Measurements from ENCODE around the gene VILL. TPM values are rescaled to one million over a fixed set of nuclear protein-coding genes. Genes with fewer than 3 reads are reported as not detected.
A peak's percentile ranks its signal among the peaks of the same experiment; 100 is the strongest.

Gene VILL
- total and polyA plus RNA-seq, 4 donors: 7.2 to 12.3 (median 11.0) TPM

- H3K27me3 ChIP-seq (ENCODE audit: control insufficient read depth, insufficient read depth, low read length): no peaks in the 10 kb centered on the region
- peaks cover 20% of the 10 kb centered on the region for H3K4me1 ChIP-seq (ENCODE audit: control insufficient read depth, insufficient read depth, low read length)
- no peak overlapping the region for H3K4me3 ChIP-seq (ENCODE audit: low read depth, low read length)
- DNase-seq (ENCODE audit: low read depth in 4 of 6, low spot score in 6 of 6): no peak
- 100% methylated on average over 1 of the region's 3 CpGs for WGBS (ENCODE audit: insufficient coverage)
- no peak overlapping the region for H3K27ac ChIP-seq (ENCODE audit: low read depth, low read length)
- H3K36me3 ChIP-seq (ENCODE audit: control insufficient read depth, insufficient read depth, low read length): peaks cover 27% of the 10 kb centered on the region
- H3K9me3 ChIP-seq (ENCODE audit: control insufficient read depth, insufficient read depth, low read length): no peaks in the 10 kb centered on the region
Observed at GRCh38 chr3:38022301-38022700, 31.7 kb downstream of the VILL start.

- Histone ChIP-seq H3K27me3 (ENCODE audit: control insufficient read depth, insufficient read depth, low read length) (no peaks in the 10 kb centered on the region), H3K9me3 (ENCODE audit: control insufficient read depth, insufficient read depth, low read length) (no peaks in the 10 kb centered on the region), H3K27ac (ENCODE audit: low read depth, low read length) (no peak overlapping the region), H3K4me3 (ENCODE audit: low read depth, low read length) (no peak overlapping the region), H3K36me3 (ENCODE audit: control insufficient read depth, insufficient read depth, low read length) (peaks cover 19% of the 10 kb centered on the region), H3K4me1 (ENCODE audit: control insufficient read depth, insufficient read depth, low read length) (peaks cover 17% of the 10 kb centered on the region)
- 91% methylated on average over 3 of the region's 6 CpGs for WGBS (ENCODE audit: insufficient coverage)
- no peak for DNase-seq (ENCODE audit: low read depth in 4 of 6, low spot score in 6 of 6)
Observed at GRCh38 chr3:38022896-38023709, 32.5 kb downstream of the VILL start.

- Histone ChIP-seq H3K27ac (ENCODE audit: low read depth, low read length) (no peak overlapping the region), H3K9me3 (ENCODE audit: control insufficient read depth, insufficient read depth, low read length) (no peaks in the 10 kb centered on the region), H3K4me1 (ENCODE audit: control insufficient read depth, insufficient read depth, low read length) (peaks cover 46% of the 10 kb centered on the region), H3K27me3 (ENCODE audit: control insufficient read depth, insufficient read depth, low read length) (peaks cover 22% of the 10 kb centered on the region), H3K36me3 (ENCODE audit: control insufficient read depth, insufficient read depth, low read length) (no peaks in the 10 kb centered on the region), H3K4me3 (ENCODE audit: low read depth, low read length) (no peak overlapping the region)
- 60% methylated on average over 1 of the region's 4 CpGs for WGBS (ENCODE audit: insufficient coverage)
- DNase-seq (ENCODE audit: low read depth in 4 of 6, low spot score in 6 of 6): no peak
Observed at GRCh38 chr3:38026856-38027255, 36.3 kb downstream of the VILL start.

GRCh38 chr3:38027466-38028465 is 37.2 kb downstream of the VILL start:
- Histone ChIP-seq H3K36me3 (ENCODE audit: control insufficient read depth, insufficient read depth, low read length) (no peaks in the 10 kb centered on the region), H3K4me3 (ENCODE audit: low read depth, low read length) (no peak overlapping the region), H3K4me1 (ENCODE audit: control insufficient read depth, insufficient read depth, low read length) (peaks cover 46% of the 10 kb centered on the region), H3K9me3 (ENCODE audit: control insufficient read depth, insufficient read depth, low read length) (no peaks in the 10 kb centered on the region), H3K27me3 (ENCODE audit: control insufficient read depth, insufficient read depth, low read length) (peaks cover 22% of the 10 kb centered on the region), H3K27ac (ENCODE audit: low read depth, low read length) (peak overlapping the region; percentile 35)
- no peak for DNase-seq (ENCODE audit: low read depth in 4 of 6, low spot score in 6 of 6)
- 98% methylated on average over 5 of the region's 6 CpGs for WGBS (ENCODE audit: insufficient coverage)

- H3K27ac ChIP-seq (ENCODE audit: low read depth, low read length): peak overlapping the region; percentile 57
- H3K27me3 ChIP-seq (ENCODE audit: control insufficient read depth, insufficient read depth, low read length): peaks cover 22% of the 10 kb centered on the region
- peak in 1 of 6 donors; percentile 34 for DNase-seq (ENCODE audit: low read depth in 4 of 6, low spot score in 6 of 6)
- H3K4me3 ChIP-seq (ENCODE audit: low read depth, low read length): peak overlapping the region; percentile 63
- no peaks in the 10 kb centered on the region for H3K9me3 ChIP-seq (ENCODE audit: control insufficient read depth, insufficient read depth, low read length)
- H3K4me1 ChIP-seq (ENCODE audit: control insufficient read depth, insufficient read depth, low read length): peaks cover 46% of the 10 kb centered on the region
- WGBS (ENCODE audit: insufficient coverage): 10% methylated on average over 41 of the region's 45 CpGs
- no peaks in the 10 kb centered on the region for H3K36me3 ChIP-seq (ENCODE audit: control insufficient read depth, insufficient read depth, low read length)
Observed at GRCh38 chr3:38028621-38029361, 38.2 kb downstream of the VILL start.

GRCh38 chr3:38029400-38030125 is 39.0 kb downstream of the VILL start, which contains the start of gene PLCD1:
Gene PLCD1 (minus strand): TSS chr3:38029642. CDS start chr3:38029539, 103 bp downstream.
- under 1% methylated on average over 69 of the region's 75 CpGs for WGBS (ENCODE audit: insufficient coverage)
- H3K4me1 ChIP-seq (ENCODE audit: control insufficient read depth, insufficient read depth, low read length): peaks cover 40% of the 10 kb centered on the region
- DNase-seq (ENCODE audit: low read depth in 4 of 6, low spot score in 6 of 6): peak in 4 of 6 donors; percentile 29 to 88 (median 54)
- H3K27me3 ChIP-seq (ENCODE audit: control insufficient read depth, insufficient read depth, low read length): peaks cover 22% of the 10 kb centered on the region
- peak within 1 kb of the TSS; percentile 82 for H3K27ac ChIP-seq (ENCODE audit: low read depth, low read length)
- H3K4me3 ChIP-seq (ENCODE audit: low read depth, low read length): peak within 1 kb of the TSS; percentile 63
- no peaks in the 10 kb centered on the region for H3K36me3 ChIP-seq (ENCODE audit: control insufficient read depth, insufficient read depth, low read length)
- no peaks in the 10 kb centered on the region for H3K9me3 ChIP-seq (ENCODE audit: control insufficient read depth, insufficient read depth, low read length)

DNA sequence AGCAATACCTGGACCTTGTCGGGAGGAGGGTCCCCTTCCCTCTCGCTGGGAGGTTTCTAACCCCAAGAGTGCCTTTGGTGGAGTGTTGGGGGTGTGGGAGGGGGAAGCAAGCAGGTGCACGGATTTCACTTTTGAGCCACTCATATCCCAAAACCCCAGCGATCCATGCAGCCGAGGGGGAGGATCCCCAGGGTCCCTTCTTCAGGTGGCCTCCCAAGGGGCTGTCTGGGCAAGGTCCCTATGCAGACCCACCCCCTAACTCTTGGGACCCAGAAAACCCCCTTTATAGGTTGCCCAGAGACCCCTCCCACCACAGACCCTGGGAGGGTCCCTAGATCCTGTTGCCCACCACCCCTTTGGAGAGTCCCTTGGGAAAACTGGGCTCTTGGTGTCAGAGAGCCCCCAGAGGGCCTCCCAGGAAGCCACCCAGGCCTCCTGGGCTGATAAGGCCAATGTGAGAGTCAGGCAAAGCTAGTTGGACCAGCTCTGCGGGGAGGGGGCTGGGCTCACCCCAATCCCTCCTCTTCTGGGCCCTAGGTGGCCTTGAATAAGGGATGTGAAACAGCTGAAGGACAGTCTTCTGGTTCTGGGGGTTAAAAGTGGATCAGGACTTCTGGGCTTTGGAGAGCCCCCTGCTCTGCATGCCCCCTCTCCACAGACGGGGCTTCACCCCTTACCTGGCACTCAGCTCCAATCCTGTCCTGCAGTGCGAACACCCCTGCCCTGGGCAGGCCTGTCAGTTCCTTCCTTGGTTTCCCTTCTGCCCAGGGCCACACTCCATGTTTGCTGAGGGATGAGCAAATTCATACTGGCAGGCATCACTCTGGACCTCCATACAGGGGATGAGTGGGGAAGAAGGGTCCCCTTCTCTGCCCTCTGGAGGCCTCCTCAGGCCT is 39.8 kb downstream of the VILL start:
- Histone ChIP-seq H3K36me3 (ENCODE audit: control insufficient read depth, insufficient read depth, low read length) (no peaks in the 10 kb centered on the region), H3K4me1 (ENCODE audit: control insufficient read depth, insufficient read depth, low read length) (peaks cover 34% of the 10 kb centered on the region), H3K27ac (ENCODE audit: low read depth, low read length) (peak overlapping the region; percentile 82), H3K9me3 (ENCODE audit: control insufficient read depth, insufficient read depth, low read length) (no peaks in the 10 kb centered on the region), H3K4me3 (ENCODE audit: low read depth, low read length) (peak overlapping the region; percentile 63), H3K27me3 (ENCODE audit: control insufficient read depth, insufficient read depth, low read length) (peaks cover 22% of the 10 kb centered on the region)
- 40% methylated on average over 3 of the region's 8 CpGs for WGBS (ENCODE audit: insufficient coverage)
- DNase-seq (ENCODE audit: low read depth in 4 of 6, low spot score in 6 of 6): no peak
